ENCODE data around the gene DEFB114.

DNA sequence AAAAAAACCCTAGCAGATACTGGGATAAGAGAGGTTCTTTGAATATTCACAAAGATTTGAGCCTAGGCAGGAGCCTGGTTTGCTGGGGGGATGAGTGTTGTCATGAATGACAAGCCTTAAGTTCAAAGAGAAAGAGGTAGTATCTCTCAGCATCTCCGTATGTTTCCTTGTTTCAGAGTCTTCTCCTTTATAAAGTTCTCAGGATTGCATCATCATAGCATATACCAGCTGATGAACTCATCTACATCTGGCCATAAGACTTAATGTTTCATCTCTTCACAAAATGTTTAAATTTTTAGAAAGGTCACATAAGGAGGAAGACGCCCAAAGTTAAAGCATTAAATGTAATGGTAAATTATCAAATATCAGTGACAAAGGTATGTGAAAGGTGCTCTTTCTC is 17.1 kb downstream of the DEFB114 start:
- no peak for TF ChIP-seq CTCF (IDR thresholded peaks at IDR 0.05)
- TF ChIP-seq POLR2A (IDR thresholded peaks at IDR 0.05): no peak
